ENCODE results near the gene HAPSTR1. TPM values are rescaled to one million over a fixed set of nuclear protein-coding genes. Genes with fewer than 3 reads are reported as not detected.

HAPSTR1 gene
- total and polyA plus RNA-seq, 2 of the 13 experiments (the other 11 are each of a cell fraction or from before 2014, with no cell fraction given) = 25.2 to 83.2 TPM

DNA sequence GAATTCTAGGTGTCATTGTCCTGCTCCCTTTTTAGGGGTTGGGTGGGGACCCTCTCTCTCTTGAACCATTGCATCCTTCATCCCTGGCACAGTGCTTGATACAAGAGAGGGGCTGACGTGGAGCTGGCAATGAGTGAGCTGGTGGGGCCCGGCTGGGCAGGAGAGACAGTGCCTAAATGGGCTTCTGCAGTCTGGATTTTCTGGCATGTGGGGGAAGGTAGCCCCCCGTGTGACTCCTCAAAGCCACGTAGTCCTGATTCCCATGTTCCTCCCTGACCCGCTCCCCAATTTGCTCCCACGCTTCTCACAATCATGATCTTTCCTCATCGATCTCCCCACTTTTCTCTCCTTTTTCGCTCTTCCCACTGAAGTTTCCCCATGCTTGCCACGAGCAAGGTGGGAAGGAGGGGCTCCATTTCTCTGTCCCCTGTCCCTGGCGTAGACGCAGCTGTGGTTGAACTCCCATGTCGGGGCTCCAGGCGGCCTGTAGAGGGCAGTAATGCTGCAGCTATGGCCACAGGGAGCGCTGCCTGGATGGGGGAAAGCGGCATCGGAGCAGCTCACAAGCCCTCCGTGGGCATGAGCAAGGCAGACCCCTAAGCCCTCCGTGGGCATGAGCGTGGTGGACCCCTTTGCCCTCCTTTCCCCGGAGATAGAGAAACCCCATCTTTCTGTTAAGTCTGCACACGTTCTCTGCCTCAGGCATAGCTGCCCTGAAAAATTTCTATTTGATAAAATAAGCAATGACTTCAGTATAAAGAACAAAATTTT, 47.5 kb downstream of the HAPSTR1 start:
- peaks cover 28% of the 10 kb centered on the region for H3K4me1 ChIP-seq (ENCODE audit: insufficient read depth, low read length)
- ChIA-PET CTCF (ENCODE audit: low intra/inter-chr PET ratio, low total read pairs) (interaction anchor here (1.2 to 1.5 kb wide), 3 partner anchors 87 to 1043 kb away, joined by 3 to 4 read pairs (median 4); partner anchors contain the start of gene GRIN2A), POLR2A (interaction anchor here (0.6 to 1.1 kb wide), 2 partner anchors 47 to 477 kb away, joined by 3 to 6 read pairs; partner anchors contain the start of gene HAPSTR1)
- peak overlapping the region in 2 of 3 experiments; percentile 4 to 50; a peak in 3 of 6 replicates for H3K4me3 ChIP-seq (replicated peaks in 1 of 3; ENCODE audit: insufficient read depth in 1 of 3, low read depth in 2 of 3, low read length in 3 of 3)
- H3K27me3 ChIP-seq (ENCODE audit: control insufficient read depth in 1 of 2, insufficient read depth in 2 of 2, low read length in 2 of 2) = peaks cover 6 to 11% of the 10 kb centered on the region in 2 experiments; a peak in 3 of 5 replicates
- BruUV-seq (replicated peaks) = no TSS peak
- 10% methylated on average over 21 of the region's 21 CpGs for WGBS (ENCODE audit: low lambda C conversion rate)
- H3K36me3 ChIP-seq (replicated peaks in 1 of 2; ENCODE audit: control insufficient read depth in 1 of 2, insufficient read depth in 2 of 2, low read length in 2 of 2) = no peaks in the 10 kb centered on the region
- H4K20me1 ChIP-seq (ENCODE audit: insufficient read depth, low read length) = no peaks in the 10 kb centered on the region
- in situ Hi-C loops (cut with HindIII; ENCODE audit: extremely low pct_ligation_motif_present, low pct_unique_long_range_greater_than_20kb) = no loop called here
- H3K27ac ChIP-seq (ENCODE audit: extremely low read length, insufficient read depth, low read length) = no peak overlapping the region
- H3K79me2 ChIP-seq (ENCODE audit: insufficient read depth, low read length) = no peaks in the 10 kb centered on the region
- no peaks in the 10 kb centered on the region for H3K9me3 ChIP-seq (ENCODE audit: low read length)
- peak; percentile 90 for ATAC-seq
- intact Hi-C loops (cut with micrococcal nuclease; ENCODE audit: unreplicated experiment) = loop anchor here (1.0 to 10.0 kb wide), 5 partner anchors 86 to 564 kb away; no protein-coding TSS in a partner anchor
- H2AFZ ChIP-seq (ENCODE audit: low read length) = no peak overlapping the region
- peak overlapping the region; percentile 69 for H3K4me2 ChIP-seq (ENCODE audit: low read depth, low read length)
- DNase-seq (ENCODE audit: low spot score) = peak; percentile 73
- no peak overlapping the region for H3K9ac ChIP-seq (ENCODE audit: insufficient read depth, low read depth, low read length)
- peak; percentile 48 for FAIRE-seq
- TF ChIP-seq KLF16 (CRISPR knock-in tag; IDR thresholded peaks at IDR 0.05) = 0 out of 4 replicates have a peak, but pooled peaks of 1 of the 2 experiments have one; percentile 11
- no peak for TF ChIP-seq ARNTL (CRISPR knock-in tag; IDR thresholded peaks at IDR 0.05)
- TF ChIP-seq, protein P1, sequence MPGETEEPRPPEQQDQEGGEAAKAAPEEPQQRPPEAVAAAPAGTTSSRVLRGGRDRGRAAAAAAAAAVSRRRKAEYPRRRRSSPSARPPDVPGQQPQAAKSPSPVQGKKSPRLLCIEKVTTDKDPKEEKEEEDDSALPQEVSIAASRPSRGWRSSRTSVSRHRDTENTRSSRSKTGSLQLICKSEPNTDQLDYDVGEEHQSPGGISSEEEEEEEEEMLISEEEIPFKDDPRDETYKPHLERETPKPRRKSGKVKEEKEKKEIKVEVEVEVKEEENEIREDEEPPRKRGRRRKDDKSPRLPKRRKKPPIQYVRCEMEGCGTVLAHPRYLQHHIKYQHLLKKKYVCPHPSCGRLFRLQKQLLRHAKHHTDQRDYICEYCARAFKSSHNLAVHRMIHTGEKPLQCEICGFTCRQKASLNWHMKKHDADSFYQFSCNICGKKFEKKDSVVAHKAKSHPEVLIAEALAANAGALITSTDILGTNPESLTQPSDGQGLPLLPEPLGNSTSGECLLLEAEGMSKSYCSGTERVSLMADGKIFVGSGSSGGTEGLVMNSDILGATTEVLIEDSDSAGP (CRISPR knock-in tag; IDR thresholded peaks at IDR 0.05; ENCODE audit: borderline replicate concordance) = peak; percentile 58; the same call in 1 of the 2 replicates
- TF ChIP-seq ZNF781 (CRISPR knock-in tag; IDR thresholded peaks at IDR 0.05; ENCODE audit: borderline replicate concordance, not compliant biosample characterization) = peak; percentile 48
- TF ChIP-seq SRSF1 (optimal IDR thresholded peaks at IDR 0.05; ENCODE audit: low read depth, low read length) = peak; percentile 60
- TF ChIP-seq RELA (CRISPR knock-in tag; IDR thresholded peaks at IDR 0.05) = no peak
- TF ChIP-seq, protein P2, sequence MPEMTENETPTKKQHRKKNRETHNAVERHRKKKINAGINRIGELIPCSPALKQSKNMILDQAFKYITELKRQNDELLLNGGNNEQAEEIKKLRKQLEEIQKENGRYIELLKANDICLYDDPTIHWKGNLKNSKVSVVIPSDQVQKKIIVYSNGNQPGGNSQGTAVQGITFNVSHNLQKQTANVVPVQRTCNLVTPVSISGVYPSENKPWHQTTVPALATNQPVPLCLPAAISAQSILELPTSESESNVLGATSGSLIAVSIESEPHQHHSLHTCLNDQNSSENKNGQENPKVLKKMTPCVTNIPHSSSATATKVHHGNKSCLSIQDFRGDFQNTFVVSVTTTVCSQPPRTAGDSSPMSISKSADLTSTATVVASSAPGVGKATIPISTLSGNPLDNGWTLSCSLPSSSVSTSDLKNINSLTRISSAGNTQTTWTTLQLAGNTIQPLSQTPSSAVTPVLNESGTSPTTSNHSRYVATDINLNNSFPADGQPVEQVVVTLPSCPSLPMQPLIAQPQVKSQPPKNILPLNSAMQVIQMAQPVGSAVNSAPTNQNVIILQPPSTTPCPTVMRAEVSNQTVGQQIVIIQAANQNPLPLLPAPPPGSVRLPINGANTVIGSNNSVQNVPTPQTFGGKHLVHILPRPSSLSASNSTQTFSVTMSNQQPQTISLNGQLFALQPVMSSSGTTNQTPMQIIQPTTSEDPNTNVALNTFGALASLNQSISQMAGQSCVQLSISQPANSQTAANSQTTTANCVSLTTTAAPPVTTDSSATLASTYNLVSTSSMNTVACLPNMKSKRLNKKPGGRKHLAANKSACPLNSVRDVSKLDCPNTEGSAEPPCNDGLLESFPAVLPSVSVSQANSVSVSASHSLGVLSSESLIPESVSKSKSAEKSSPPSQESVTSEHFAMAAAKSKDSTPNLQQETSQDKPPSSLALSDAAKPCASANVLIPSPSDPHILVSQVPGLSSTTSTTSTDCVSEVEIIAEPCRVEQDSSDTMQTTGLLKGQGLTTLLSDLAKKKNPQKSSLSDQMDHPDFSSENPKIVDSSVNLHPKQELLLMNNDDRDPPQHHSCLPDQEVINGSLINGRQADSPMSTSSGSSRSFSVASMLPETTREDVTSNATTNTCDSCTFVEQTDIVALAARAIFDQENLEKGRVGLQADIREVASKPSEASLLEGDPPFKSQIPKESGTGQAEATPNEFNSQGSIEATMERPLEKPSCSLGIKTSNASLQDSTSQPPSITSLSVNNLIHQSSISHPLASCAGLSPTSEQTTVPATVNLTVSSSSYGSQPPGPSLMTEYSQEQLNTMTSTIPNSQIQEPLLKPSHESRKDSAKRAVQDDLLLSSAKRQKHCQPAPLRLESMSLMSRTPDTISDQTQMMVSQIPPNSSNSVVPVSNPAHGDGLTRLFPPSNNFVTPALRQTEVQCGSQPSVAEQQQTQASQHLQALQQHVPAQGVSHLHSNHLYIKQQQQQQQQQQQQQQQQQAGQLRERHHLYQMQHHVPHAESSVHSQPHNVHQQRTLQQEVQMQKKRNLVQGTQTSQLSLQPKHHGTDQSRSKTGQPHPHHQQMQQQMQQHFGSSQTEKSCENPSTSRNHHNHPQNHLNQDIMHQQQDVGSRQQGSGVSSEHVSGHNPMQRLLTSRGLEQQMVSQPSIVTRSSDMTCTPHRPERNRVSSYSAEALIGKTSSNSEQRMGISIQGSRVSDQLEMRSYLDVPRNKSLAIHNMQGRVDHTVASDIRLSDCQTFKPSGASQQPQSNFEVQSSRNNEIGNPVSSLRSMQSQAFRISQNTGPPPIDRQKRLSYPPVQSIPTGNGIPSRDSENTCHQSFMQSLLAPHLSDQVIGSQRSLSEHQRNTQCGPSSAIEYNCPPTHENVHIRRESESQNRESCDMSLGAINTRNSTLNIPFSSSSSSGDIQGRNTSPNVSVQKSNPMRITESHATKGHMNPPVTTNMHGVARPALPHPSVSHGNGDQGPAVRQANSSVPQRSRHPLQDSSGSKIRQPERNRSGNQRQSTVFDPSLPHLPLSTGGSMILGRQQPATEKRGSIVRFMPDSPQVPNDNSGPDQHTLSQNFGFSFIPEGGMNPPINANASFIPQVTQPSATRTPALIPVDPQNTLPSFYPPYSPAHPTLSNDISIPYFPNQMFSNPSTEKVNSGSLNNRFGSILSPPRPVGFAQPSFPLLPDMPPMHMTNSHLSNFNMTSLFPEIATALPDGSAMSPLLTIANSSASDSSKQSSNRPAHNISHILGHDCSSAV (CRISPR knock-in tag; IDR thresholded peaks at IDR 0.05; ENCODE audit: borderline replicate concordance) = no peak
- TF ChIP-seq, protein P3, sequence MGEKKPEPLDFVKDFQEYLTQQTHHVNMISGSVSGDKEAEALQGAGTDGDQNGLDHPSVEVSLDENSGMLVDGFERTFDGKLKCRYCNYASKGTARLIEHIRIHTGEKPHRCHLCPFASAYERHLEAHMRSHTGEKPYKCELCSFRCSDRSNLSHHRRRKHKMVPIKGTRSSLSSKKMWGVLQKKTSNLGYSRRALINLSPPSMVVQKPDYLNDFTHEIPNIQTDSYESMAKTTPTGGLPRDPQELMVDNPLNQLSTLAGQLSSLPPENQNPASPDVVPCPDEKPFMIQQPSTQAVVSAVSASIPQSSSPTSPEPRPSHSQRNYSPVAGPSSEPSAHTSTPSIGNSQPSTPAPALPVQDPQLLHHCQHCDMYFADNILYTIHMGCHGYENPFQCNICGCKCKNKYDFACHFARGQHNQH (CRISPR knock-in tag; IDR thresholded peaks at IDR 0.05) = peak; percentile 24; the same call in 1 of the 2 replicates
- no peak for TF ChIP-seq BHLHE40 (IDR thresholded peaks at IDR 0.05; ENCODE audit: low read length)
- TF ChIP-seq KMT2B (CRISPR knock-in tag; IDR thresholded peaks at IDR 0.05) = no peak
